WTC11 (cell line): ENCODE results near the gene MYO18A. TPM values are rescaled to one million over a fixed set of nuclear protein-coding genes. Genes with fewer than 3 reads are reported as not detected.

ENCODE experiments used
- ATAC-seq: fragments of 200-7000 bp; cut with Tn5 transposase; 2 replicates; pipeline ENCODE4 v1.10.0; 2021; ENCODE audit warnings: mild to moderate bottlenecking, moderate library complexity
- CTCF ChIA-PET: fragments of 300-600 bp; sonication (Branson Sonifier 250); formaldehyde crosslinking; loops from one replicate; lab custom pipeline; 2021; ENCODE audit warnings: antibody characterized with exemption; lab: Charles Lee
- POLR2A ChIA-PET: fragments of 350-600 bp; sonication (Branson Sonifier 250); formaldehyde crosslinking; loops from one replicate; lab custom pipeline; 2021; ENCODE audit warnings: antibody characterized with exemption; lab: Charles Lee
- DNase-seq: peaks from one replicate; pipeline ENCODE4 v3.0.0; 2021; ENCODE audit warnings: low spot score
- H3K27ac Mint-ChIP-seq: 2 replicates; pipeline ENCODE4 v1.8.0; 2021; ENCODE audit warnings: mixed read lengths
- H3K27me3 Mint-ChIP-seq: 2 replicates; pipeline ENCODE4 v1.8.0; 2021; ENCODE audit warnings: low read depth, mild to moderate bottlenecking, moderate library complexity, mixed read lengths
- H3K36me3 Mint-ChIP-seq: 2 replicates; pipeline ENCODE4 v1.8.0; 2021; ENCODE audit warnings: mixed read lengths
- H3K4me1 Mint-ChIP-seq: 2 replicates; pipeline ENCODE4 v1.8.0; 2022; ENCODE audit warnings: mixed read lengths
- H3K4me3 Mint-ChIP-seq: 2 replicates; pipeline ENCODE4 v1.8.0; 2021; ENCODE audit warnings: mild to moderate bottlenecking, moderate library complexity, mixed read lengths
- H3K9me3 Mint-ChIP-seq: 2 replicates; pipeline ENCODE4 v1.8.0; 2021; ENCODE audit warnings: mixed read lengths
- CREM ChIP-seq: sonication (generic); formaldehyde crosslinking; IDR thresholded peaks from 2 replicates; pipeline ENCODE4 v1.8.1; 2022; ENCODE audit warnings: mild to moderate bottlenecking, missing genetic modification reagents, moderate library complexity
- ELF4 ChIP-seq: sonication (generic); formaldehyde crosslinking; IDR thresholded peaks from 2 replicates; pipeline ENCODE4 v1.8.1; 2022; ENCODE audit warnings: low read depth, mild to moderate bottlenecking, moderate library complexity, missing genetic modification reagents
- IRF2 ChIP-seq: sonication (generic); formaldehyde crosslinking; IDR thresholded peaks from 2 replicates; pipeline ENCODE4 v1.8.0; 2022; ENCODE audit warnings: low read depth, missing genetic modification reagents, borderline replicate concordance
- MYBL2 ChIP-seq: sonication (generic); formaldehyde crosslinking; IDR thresholded peaks from 2 replicates; pipeline ENCODE4 v1.8.1; 2023; ENCODE audit warnings: mild to moderate bottlenecking, moderate library complexity, missing genetic modification reagents
- NR3C1 ChIP-seq: sonication (generic); formaldehyde crosslinking; conservative IDR thresholded peaks from 2 replicates; pipeline ENCODE4 v1.8.1; 2023; ENCODE audit warnings: low read depth, mild to moderate bottlenecking, missing genetic modification reagents
- RORB ChIP-seq: fragments of 250-450 bp; sonication (Bioruptor Pico); IDR thresholded peaks from 2 replicates; pipeline ENCODE4 v1.9.0; 2021; ENCODE audit warnings: mild to moderate bottlenecking
- SMAD3 ChIP-seq: sonication (generic); formaldehyde crosslinking; IDR thresholded peaks from 2 replicates; pipeline ENCODE4 v1.8.0; 2022; ENCODE audit warnings: missing genetic modification reagents, mild to moderate bottlenecking, borderline replicate concordance
- SMAD4 ChIP-seq: sonication (generic); formaldehyde crosslinking; IDR thresholded peaks from 2 replicates; pipeline ENCODE4 v1.8.0; 2022; ENCODE audit warnings: mild to moderate bottlenecking, missing genetic modification reagents
- total RNA-seq: library from RNA; stranded (reverse); gene quantifications from 3 replicates; pipeline ENCODE4 v1.2.3, GENCODE V29; 2021
- TF ChIP-seq, protein P1 (sequence below): sonication (generic); formaldehyde crosslinking; IDR thresholded peaks from 2 replicates; pipeline ENCODE4 v1.8.1; 2023; ENCODE audit warnings: mild to moderate bottlenecking, missing genetic modification reagents
- TF ChIP-seq, protein P2 (sequence below): fragments of 250-450 bp; sonication (Bioruptor Pico); IDR thresholded peaks from 2 replicates; pipeline ENCODE4 v1.8.0; 2021; ENCODE audit warnings: mild to moderate bottlenecking
- TF ChIP-seq, protein P3 (sequence below): sonication (generic); formaldehyde crosslinking; IDR thresholded peaks from 2 replicates; pipeline ENCODE4 v1.8.1; 2022; ENCODE audit warnings: low read depth, mild to moderate bottlenecking, moderate library complexity, missing genetic modification reagents, borderline replicate concordance
- TF ChIP-seq, protein P4 (sequence below): sonication (generic); formaldehyde crosslinking; IDR thresholded peaks from 2 replicates; pipeline ENCODE4 v1.8.0; 2022; ENCODE audit warnings: mild to moderate bottlenecking, missing genetic modification reagents
- TF ChIP-seq, protein P5 (sequence below): sonication (generic); formaldehyde crosslinking; IDR thresholded peaks from 2 replicates; pipeline ENCODE4 v1.8.0; 2022; ENCODE audit warnings: mild to moderate bottlenecking, missing genetic modification reagents
- TF ChIP-seq, protein P6 (sequence below): sonication (generic); formaldehyde crosslinking; IDR thresholded peaks from 2 replicates; pipeline ENCODE4 v1.8.0; 2023; ENCODE audit warnings: missing genetic modification reagents, mild to moderate bottlenecking, borderline replicate concordance

MYO18A gene
- total RNA-seq, 1 experiment from 2014 or later: 54.9 TPM

DNA sequence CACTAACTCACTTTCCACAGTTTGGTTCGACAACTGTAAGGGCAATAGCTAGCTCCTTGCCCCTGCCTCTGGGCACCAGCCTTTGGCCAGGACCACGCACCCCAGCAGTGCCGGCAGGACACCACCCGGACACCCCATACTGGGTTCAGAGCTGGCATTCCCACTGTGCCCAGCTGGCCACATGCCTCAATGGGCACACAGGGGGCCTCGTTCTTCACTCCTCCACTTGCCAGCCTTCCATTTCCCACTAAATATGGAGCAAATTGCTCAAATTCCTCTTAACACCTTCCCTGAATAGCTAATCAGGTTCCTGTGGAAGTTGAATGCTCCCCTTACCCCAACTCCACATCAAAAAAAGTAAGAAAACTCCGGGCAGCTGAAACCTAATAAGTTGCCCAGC is 84.8 kb downstream of the MYO18A start (continued):
- TF ChIP-seq, protein P1, sequence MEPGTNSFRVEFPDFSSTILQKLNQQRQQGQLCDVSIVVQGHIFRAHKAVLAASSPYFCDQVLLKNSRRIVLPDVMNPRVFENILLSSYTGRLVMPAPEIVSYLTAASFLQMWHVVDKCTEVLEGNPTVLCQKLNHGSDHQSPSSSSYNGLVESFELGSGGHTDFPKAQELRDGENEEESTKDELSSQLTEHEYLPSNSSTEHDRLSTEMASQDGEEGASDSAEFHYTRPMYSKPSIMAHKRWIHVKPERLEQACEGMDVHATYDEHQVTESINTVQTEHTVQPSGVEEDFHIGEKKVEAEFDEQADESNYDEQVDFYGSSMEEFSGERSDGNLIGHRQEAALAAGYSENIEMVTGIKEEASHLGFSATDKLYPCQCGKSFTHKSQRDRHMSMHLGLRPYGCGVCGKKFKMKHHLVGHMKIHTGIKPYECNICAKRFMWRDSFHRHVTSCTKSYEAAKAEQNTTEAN: no peak
- TF ChIP-seq, protein P2, sequence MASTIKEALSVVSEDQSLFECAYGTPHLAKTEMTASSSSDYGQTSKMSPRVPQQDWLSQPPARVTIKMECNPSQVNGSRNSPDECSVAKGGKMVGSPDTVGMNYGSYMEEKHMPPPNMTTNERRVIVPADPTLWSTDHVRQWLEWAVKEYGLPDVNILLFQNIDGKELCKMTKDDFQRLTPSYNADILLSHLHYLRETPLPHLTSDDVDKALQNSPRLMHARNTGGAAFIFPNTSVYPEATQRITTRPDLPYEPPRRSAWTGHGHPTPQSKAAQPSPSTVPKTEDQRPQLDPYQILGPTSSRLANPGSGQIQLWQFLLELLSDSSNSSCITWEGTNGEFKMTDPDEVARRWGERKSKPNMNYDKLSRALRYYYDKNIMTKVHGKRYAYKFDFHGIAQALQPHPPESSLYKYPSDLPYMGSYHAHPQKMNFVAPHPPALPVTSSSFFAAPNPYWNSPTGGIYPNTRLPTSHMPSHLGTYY: no peak
- no peak for TF ChIP-seq IRF2 (CRISPR knock-in tag)

DNA sequence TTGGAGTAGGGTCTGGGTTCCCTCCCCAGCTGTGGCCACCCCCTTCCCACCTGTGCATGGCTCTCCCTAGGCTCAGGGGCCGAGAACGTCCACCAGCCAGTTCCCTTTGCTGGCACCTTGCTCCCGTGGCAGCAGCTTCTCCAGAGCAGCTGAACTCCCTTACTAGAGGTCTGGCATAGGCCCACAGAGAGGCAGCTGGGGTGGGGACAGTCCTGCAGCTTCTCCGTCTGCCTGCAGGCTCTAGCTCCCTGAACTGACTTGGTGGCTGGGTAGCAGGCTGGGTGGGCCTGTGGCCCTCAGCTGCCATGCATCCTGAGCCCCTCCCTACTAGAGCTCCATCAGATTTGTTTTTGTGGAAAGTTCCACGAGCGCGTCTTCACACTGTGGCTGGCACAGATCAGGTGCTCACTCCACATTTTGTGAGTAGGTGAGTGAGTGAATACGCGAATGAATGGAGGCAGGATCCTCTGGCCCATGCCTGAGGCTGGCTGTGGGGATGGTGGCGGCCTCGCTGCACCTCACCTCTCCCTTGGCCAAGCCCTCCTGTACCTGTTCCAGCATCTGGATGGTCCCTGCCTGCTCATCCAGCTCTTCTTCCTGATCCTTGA is 86.0 kb downstream of the MYO18A start:
- no peak for TF ChIP-seq MYBL2 (CRISPR knock-in tag)
- TF ChIP-seq NR3C1 (CRISPR knock-in tag): no peak
- TF ChIP-seq RORB (CRISPR knock-in tag): no peak
- no peak for TF ChIP-seq ELF4 (CRISPR knock-in tag)
- no peak for TF ChIP-seq SMAD4
- TF ChIP-seq, protein P3, sequence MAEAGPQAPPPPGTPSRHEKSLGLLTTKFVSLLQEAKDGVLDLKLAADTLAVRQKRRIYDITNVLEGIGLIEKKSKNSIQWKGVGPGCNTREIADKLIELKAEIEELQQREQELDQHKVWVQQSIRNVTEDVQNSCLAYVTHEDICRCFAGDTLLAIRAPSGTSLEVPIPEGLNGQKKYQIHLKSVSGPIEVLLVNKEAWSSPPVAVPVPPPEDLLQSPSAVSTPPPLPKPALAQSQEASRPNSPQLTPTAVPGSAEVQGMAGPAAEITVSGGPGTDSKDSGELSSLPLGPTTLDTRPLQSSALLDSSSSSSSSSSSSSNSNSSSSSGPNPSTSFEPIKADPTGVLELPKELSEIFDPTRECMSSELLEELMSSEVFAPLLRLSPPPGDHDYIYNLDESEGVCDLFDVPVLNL (CRISPR knock-in tag): no peak
- TF ChIP-seq, protein P4, sequence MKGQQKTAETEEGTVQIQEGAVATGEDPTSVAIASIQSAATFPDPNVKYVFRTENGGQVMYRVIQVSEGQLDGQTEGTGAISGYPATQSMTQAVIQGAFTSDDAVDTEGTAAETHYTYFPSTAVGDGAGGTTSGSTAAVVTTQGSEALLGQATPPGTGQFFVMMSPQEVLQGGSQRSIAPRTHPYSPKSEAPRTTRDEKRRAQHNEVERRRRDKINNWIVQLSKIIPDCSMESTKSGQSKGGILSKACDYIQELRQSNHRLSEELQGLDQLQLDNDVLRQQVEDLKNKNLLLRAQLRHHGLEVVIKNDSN (CRISPR knock-in tag): no peak
- no peak for TF ChIP-seq SMAD3 (CRISPR knock-in tag)
- TF ChIP-seq, protein P1: no peak
- TF ChIP-seq, protein P5, sequence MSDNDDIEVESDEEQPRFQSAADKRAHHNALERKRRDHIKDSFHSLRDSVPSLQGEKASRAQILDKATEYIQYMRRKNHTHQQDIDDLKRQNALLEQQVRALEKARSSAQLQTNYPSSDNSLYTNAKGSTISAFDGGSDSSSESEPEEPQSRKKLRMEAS: no peak
- TF ChIP-seq, protein P6, sequence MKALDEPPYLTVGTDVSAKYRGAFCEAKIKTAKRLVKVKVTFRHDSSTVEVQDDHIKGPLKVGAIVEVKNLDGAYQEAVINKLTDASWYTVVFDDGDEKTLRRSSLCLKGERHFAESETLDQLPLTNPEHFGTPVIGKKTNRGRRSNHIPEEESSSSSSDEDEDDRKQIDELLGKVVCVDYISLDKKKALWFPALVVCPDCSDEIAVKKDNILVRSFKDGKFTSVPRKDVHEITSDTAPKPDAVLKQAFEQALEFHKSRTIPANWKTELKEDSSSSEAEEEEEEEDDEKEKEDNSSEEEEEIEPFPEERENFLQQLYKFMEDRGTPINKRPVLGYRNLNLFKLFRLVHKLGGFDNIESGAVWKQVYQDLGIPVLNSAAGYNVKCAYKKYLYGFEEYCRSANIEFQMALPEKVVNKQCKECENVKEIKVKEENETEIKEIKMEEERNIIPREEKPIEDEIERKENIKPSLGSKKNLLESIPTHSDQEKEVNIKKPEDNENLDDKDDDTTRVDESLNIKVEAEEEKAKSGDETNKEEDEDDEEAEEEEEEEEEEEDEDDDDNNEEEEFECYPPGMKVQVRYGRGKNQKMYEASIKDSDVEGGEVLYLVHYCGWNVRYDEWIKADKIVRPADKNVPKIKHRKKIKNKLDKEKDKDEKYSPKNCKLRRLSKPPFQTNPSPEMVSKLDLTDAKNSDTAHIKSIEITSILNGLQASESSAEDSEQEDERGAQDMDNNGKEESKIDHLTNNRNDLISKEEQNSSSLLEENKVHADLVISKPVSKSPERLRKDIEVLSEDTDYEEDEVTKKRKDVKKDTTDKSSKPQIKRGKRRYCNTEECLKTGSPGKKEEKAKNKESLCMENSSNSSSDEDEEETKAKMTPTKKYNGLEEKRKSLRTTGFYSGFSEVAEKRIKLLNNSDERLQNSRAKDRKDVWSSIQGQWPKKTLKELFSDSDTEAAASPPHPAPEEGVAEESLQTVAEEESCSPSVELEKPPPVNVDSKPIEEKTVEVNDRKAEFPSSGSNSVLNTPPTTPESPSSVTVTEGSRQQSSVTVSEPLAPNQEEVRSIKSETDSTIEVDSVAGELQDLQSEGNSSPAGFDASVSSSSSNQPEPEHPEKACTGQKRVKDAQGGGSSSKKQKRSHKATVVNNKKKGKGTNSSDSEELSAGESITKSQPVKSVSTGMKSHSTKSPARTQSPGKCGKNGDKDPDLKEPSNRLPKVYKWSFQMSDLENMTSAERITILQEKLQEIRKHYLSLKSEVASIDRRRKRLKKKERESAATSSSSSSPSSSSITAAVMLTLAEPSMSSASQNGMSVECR: no peak
- no peak for TF ChIP-seq CREM (CRISPR knock-in tag)
- H3K4me3 Mint-ChIP-seq: no peak overlapping the region
- DNase-seq (no peak), ATAC-seq (no peak)
- H3K27ac Mint-ChIP-seq: no peak overlapping the region
- H3K36me3 Mint-ChIP-seq: peaks cover 39% of the 10 kb centered on the region
- ChIA-PET CTCF (interaction anchor here (0.9 to 2.0 kb wide), 4 partner anchors 23 to 141 kb away, joined by 3 to 15 read pairs (median 4); no protein-coding TSS in a partner anchor), POLR2A (no interaction called here)
- peaks cover 10% of the 10 kb centered on the region for H3K4me1 Mint-ChIP-seq
- H3K27me3 Mint-ChIP-seq: no peaks in the 10 kb centered on the region
- H3K9me3 Mint-ChIP-seq: no peaks in the 10 kb centered on the region
